Upper lobe of left lung (tissue), 6 donors: ENCODE results near the gene SLC8A3. TPM values are rescaled to one million over a fixed set of nuclear protein-coding genes. Genes with fewer than 3 reads are reported as not detected.

Source experiments
- ATAC-seq, 2 donors: fragments of 200-7000 bp; cut with Tn5 transposase; one replicate each; pipeline ENCODE4 v1.9.1; 2022; ENCODE audit warnings: mild to moderate bottlenecking in 2 of 2, moderate library complexity in 2 of 2; ENCODE audit not compliant: low FRiP score in 2 of 2
- DNase-seq, 2 donors: peaks; one replicate each; pipeline ENCODE4 v3.0.0-alpha.2; 2019 to 2020
- H3K27ac ChIP-seq, 4 donors: fragments of 200-600 bp; sonication (generic); one replicate each; pipeline ENCODE4 v1.5.1; 2016 to 2019
- H3K27me3 ChIP-seq, 4 donors: fragments of 200-600 bp; sonication (generic); one replicate each; pipeline ENCODE4 v1.5.1; 2017 to 2019
- H3K36me3 ChIP-seq, 4 donors: fragments of 200-600 bp; sonication (generic); one replicate each; pipeline ENCODE4 v1.5.1; 2016 to 2019
- H3K4me1 ChIP-seq, 4 donors: fragments of 200-600 bp; sonication (generic); one replicate each; pipeline ENCODE4 v1.5.1; 2018 to 2019
- H3K4me3 ChIP-seq, 4 donors: fragments of 200-600 bp; sonication (generic); one replicate each; pipeline ENCODE4 v1.5.1; 2017 to 2019; ENCODE audit warnings: mild to moderate bottlenecking in 2 of 4, moderate library complexity in 1 of 4
- H3K9me3 ChIP-seq, 4 donors: fragments of 200-600 bp; sonication (generic); one replicate each; pipeline ENCODE4 v1.5.1; 2018 to 2019
- CTCF ChIP-seq, 6 experiments: fragments of 450-650 bp in 4 of 6; fragments of 200-600 bp in 2 of 6; sonication (generic) in 2 of 6; IDR thresholded peaks; one replicate each; pipeline ENCODE4 v1.5.1; 2016 to 2019; ENCODE audit warnings: antibody characterized with exemption in 6 of 6
- EP300 ChIP-seq, 4 donors: sonication (generic); formaldehyde crosslinking; IDR thresholded peaks; one replicate each; pipeline ENCODE4 v1.5.1; 2017; ENCODE audit warnings: antibody characterized with exemption in 4 of 4, control low read depth in 2 of 4
- POLR2A ChIP-seq, 4 donors: fragments of 450-650 bp; IDR thresholded peaks; one replicate each; pipeline ENCODE4 v1.5.1; 2016 to 2017; ENCODE audit warnings: antibody characterized with exemption in 4 of 4, mild to moderate bottlenecking in 2 of 4
- POLR2AphosphoS5 ChIP-seq, 2 donors: sonication (generic); formaldehyde crosslinking; IDR thresholded peaks; one replicate each; pipeline ENCODE4 v1.5.1; 2017; ENCODE audit warnings: antibody characterized with exemption in 2 of 2
- WGBS, 2 donors: methylation state at CpG; one replicate each; pipeline ENCODE4 v1.1.5; 2017 to 2018; 5-methylcytosine and 5-hydroxymethylcytosine counted together
- total RNA-seq, 6 donors: library from RNA; depleted of rRNA in 4 of 6; stranded (reverse); fragments of >200 nt in 4 of 6; gene quantifications; one replicate each; pipeline versions ENCODE4 v1.1.0 to v1.2.1, GENCODE V29; 2016 to 2021
- donor health status: DM: no; HTN: no; CAD: no; lungs with moderate emphysema.
- donor health status: DM: no; HTN: yes; CAD: no; lungs with severe emphysema.

SLC8A3 gene
- total RNA-seq, 6 donors from 2014 or later = 0.49 to 1.4 (median 1.0) TPM

GRCh38 chr14:70011708-70012107 is 177.0 kb downstream of the SLC8A3 start:
- Histone ChIP-seq H3K27me3 (no peaks in the 10 kb centered on the region), H3K27ac (no peak overlapping the region), H3K4me1 (no peaks in the 10 kb centered on the region), H3K4me3 (no peak overlapping the region), H3K9me3 (no peaks in the 10 kb centered on the region), H3K36me3 (no peaks in the 10 kb centered on the region)
- no peak for ATAC-seq
- TF ChIP-seq POLR2AphosphoS5 (IDR thresholded peaks at IDR 0.05) (no peak), CTCF (IDR thresholded peaks at IDR 0.05) (no peak), EP300 (IDR thresholded peaks at IDR 0.05) (no peak), POLR2A (IDR thresholded peaks at IDR 0.05) (no peak)
- 89 to 96% methylated on average over 5 to 7 of the region's 7 CpGs for WGBS, 2 donors
- DNase-seq = no peak

- 84 to 85% methylated on average over 6 of the region's 6 CpGs for WGBS, 2 donors
These were observed 177.7 kb downstream of the SLC8A3 start for GRCh38 chr14:70011098-70011497.

GRCh38 chr14:70009961-70010360 is 178.8 kb downstream of the SLC8A3 start:
- Histone ChIP-seq H3K4me3 (no peak overlapping the region), H3K9me3 (no peaks in the 10 kb centered on the region), H3K4me1 (no peaks in the 10 kb centered on the region), H3K27me3 (no peaks in the 10 kb centered on the region), H3K36me3 (no peaks in the 10 kb centered on the region), H3K27ac (no peak overlapping the region)
- ATAC-seq (no peak), DNase-seq (no peak)
- TF ChIP-seq CTCF (IDR thresholded peaks at IDR 0.05) (no peak), POLR2AphosphoS5 (IDR thresholded peaks at IDR 0.05) (no peak), POLR2A (IDR thresholded peaks at IDR 0.05) (no peak), EP300 (IDR thresholded peaks at IDR 0.05) (no peak)
- 83 to 85% methylated on average over 8 of the region's 8 CpGs for WGBS, 2 donors

More at GRCh38 chr14:70011098-70011497, 177.7 kb downstream of the SLC8A3 start:
- no peak overlapping the region for H3K27ac ChIP-seq
- ATAC-seq (no peak), DNase-seq (no peak)
- no peak for TF ChIP-seq CTCF (IDR thresholded peaks at IDR 0.05)
- TF ChIP-seq EP300 (IDR thresholded peaks at IDR 0.05) = no peak
- TF ChIP-seq POLR2A (IDR thresholded peaks at IDR 0.05) = no peak
- no peak for TF ChIP-seq POLR2AphosphoS5 (IDR thresholded peaks at IDR 0.05)
- H3K4me3 ChIP-seq = no peak overlapping the region
- no peaks in the 10 kb centered on the region for H3K9me3 ChIP-seq
- no peaks in the 10 kb centered on the region for H3K36me3 ChIP-seq
- H3K27me3 ChIP-seq = no peaks in the 10 kb centered on the region
- no peaks in the 10 kb centered on the region for H3K4me1 ChIP-seq

GRCh38 chr14:70008284-70009262 is 180.2 kb downstream of the SLC8A3 start:
- Histone ChIP-seq H3K9me3 (no peaks in the 10 kb centered on the region), H3K4me3 (no peak overlapping the region), H3K27me3 (no peaks in the 10 kb centered on the region), H3K4me1 (no peaks in the 10 kb centered on the region), H3K36me3 (no peaks in the 10 kb centered on the region), H3K27ac (no peak overlapping the region)
- ATAC-seq (no peak), DNase-seq (no peak)
- WGBS, 2 donors = 53 to 54% methylated on average over 6 of the region's 6 CpGs
- TF ChIP-seq POLR2AphosphoS5 (IDR thresholded peaks at IDR 0.05) = no peak
- TF ChIP-seq POLR2A (IDR thresholded peaks at IDR 0.05) = no peak
- no peak for TF ChIP-seq EP300 (IDR thresholded peaks at IDR 0.05)
- TF ChIP-seq CTCF (IDR thresholded peaks at IDR 0.05) = no peak
